Activated CD8-positive, alpha-beta memory T cell treated with anti-CD3 and anti-CD28 coated beads, Interleukin-2, amount 50 U/mL, for 48 hours (primary cell): ENCODE measurements around the gene ZNF768.
"Not testable (repeated sequence)": the region's sequence is repeated elsewhere in the genome, so short reads cannot be mapped to it uniquely, and the experiment has no call there.

ENCODE experiments used
- DNase-seq: peaks from one replicate; pipeline ENCODE4 v3.0.0-alpha.2; 2020

The ZNF768 gene

GRCh38 chr16:30503403-30504296, 22.7 kb downstream of the ZNF768 start:
- no peak for DNase-seq

- no peak for DNase-seq
Observed at GRCh38 chr16:30499284-30499683, 27.1 kb downstream of the ZNF768 start.

DNA sequence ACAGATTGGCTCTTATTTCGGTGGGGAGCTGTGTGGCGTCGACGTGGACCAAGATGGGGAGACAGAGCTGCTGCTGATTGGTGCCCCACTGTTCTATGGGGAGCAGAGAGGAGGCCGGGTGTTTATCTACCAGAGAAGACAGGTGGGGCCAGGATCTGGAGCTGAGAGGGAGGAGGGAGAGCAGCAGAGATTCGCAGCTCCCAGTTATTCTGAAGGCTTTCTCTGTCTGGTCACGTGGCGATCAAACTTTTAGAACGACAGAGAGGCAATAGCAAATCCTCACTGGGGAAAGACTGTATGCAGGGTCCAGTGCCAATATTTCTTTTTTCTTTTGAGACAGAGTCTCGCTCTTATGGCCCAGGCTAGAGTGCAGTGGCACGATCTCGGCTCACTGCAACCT, 31.7 kb downstream of the ZNF768 start:
- no peak for DNase-seq

- DNase-seq, result no peak
Observed at GRCh38 chr16:30493941-30494488, 32.4 kb downstream of the ZNF768 start.

DNA sequence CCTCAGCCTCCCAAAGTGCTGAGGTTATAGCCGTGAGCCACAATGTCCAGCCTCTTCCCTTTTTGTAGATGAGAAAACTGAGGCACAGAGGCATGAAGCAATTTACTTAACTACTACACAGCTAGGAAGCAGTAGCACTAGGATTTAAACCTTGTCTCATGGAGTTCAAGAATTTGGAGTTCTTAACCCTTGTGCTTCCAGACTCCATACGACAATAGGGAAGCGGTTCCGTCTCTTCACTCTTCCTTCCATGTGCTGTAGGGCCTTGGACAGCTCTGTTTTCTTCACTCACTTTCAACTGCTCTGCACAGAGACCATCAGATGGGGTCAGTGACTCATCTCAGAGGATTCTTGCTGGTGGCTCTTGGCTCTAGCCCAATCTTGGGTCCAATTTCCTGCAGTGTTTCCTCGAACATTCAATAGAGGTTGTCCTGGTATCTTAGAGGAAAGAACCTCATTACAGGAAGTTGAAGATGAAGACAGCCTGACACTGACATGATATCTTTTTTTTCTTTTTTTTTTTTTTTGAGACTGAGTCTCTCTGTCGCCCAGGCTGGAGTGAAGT, 34.5 kb downstream of the ZNF768 start:
- DNase-seq, result no peak

DNA sequence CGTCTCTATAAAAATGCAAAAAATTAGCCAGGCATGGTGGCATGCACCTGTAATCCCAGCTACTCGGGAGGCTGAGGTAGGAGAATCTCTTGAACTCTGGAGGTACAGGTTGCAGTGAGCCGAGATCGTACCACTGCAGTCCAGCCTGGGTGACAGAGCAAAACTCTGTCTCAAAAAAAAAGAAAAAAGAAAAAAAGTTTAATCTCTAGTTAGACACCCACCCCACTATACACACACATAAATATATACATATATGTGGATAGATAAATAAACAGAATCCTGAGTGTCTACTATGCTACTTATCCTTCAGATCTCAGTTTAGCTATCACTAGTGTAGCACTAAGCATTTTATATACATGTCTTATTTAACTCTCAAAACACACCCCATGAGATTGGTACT, 35.1 kb downstream of the ZNF768 start:
- DNase-seq, result no peak

DNA sequence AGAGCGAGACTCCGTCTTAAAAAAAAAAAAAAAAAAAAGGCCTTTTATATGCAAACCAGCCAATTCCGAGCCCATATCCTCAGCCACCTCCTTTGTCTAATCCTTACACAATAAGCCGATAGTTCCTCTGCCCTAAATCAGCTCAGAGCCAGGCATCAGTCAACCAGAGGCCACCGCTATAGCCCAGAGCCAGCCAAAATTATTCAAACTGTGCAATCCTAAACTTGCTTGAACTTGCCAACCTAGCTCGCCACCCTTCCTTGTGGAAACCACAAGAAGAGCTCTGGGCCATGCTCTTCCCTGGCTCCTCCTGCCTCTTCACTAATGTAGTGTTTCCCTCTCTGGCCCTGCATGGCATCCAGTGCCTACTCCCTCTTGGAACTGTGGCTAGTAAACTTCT, 36.2 kb downstream of the ZNF768 start:
- no peak for DNase-seq

DNA sequence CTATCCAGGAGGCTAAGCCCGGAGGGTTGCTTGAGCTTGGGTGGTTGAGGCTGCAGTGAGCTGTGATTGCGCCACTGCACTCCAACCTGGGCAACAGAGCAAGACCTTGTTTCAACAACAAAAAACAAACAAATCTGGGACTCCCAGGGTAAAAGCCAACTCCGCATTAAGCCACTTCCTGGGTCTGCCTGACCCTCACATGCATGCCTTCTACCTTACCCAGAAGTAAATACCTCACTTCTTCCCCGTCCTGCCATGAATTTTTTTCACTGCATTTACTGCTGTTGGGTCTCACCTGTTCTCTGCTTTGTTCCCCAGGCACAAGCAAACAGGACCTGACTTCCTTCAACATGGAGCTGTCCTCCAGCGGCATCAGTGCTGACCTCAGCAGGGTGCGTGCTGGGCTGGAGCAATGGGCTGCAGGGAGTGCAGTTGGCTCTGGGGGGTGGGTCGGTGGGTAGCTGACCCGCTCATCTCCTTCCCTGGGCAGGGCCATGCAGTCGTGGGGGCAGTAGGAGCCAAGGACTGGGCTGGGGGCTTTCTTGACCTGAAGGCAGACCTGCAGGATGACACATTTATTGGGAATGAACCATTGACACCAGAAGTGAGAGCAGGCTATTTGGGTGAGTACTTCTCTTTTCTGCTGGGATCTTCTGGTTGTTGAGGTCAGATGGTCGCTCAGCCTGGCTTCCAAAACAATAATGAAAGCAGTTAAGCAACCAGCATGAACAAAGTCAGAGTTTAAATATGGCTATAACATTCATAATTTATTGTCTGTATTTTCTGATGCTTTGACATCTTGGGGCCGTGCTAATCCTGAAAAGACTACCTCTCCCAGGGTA, 37.4 kb downstream of the ZNF768 start:
- no peak for DNase-seq

DNA sequence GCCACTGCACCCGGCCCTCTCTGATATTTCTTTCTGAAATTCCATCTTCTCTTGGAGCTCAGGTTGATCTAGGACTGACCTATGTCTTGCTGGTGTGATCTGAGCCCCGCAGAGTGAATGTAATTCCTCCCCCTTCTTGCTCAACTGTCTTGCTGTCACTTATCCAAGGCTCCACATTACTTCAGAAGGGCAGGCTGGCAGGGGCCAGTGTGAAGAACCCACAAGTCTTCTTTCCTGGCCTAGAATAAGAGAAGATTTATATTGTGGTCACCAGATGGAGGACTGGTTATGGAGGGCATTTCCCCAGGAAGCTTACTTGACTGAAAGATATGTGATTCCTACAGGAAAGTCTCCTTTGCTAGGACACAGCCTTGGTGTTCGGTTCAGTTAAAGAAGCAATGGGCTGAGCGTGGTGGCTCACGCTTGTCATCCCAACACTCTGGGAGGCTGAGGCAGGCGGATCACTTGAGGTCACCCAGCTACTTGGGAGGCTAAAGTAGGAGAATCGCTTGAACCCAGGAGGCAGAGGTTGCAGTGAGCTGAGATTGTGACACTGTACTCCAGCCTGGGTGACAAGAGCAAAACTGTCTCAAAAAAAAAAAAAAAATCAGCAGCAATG, 40.4 kb downstream of the ZNF768 start:
- no peak for DNase-seq

DNA sequence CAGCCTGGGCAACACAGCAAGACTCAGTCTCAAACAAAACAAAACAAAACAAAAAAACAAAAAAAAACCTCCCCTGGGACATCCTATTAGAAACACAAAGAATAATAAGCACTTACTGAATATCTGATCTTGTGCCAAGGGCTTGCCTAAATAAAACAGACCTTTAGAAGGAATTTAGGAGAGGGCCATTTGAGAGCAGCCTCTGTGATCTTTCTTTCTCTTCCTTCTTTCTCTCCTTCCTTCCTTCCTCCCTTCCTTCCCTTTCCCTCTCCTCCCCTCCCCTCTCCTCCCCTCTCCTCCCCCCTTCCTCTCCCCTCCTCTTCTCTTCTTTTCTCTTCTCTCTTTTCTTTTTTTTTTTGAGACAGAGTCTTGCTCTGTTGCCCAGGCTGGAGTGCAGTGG, 41.5 kb downstream of the ZNF768 start:
- DNase-seq, result no peak

DNA sequence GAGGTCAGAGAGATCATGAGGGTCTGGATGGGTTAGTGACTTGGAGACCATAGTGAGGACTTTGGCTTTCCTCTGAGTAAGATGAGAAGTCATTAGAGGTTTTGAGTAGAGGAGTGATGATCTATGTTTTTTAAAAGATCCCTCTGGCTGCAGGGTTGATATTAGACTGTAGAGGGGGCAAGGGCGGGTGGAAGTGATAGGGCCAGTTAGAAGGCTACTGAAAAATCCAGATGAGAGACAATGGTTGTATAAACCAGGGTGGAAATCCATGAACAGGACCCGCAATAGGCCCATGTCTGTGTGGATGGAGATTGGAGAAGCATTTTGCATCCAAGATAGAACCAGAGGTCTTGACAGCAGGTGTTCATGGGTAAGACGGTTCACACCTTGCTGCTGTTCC, 44.0 kb downstream of the ZNF768 start:
- no peak for DNase-seq

- DNase-seq, result no peak
Observed at GRCh38 chr16:30481381-30481780, 45.0 kb downstream of the ZNF768 start.

- DNase-seq, result no peak
Observed at GRCh38 chr16:30478766-30479478, 47.4 kb downstream of the ZNF768 start.

DNA sequence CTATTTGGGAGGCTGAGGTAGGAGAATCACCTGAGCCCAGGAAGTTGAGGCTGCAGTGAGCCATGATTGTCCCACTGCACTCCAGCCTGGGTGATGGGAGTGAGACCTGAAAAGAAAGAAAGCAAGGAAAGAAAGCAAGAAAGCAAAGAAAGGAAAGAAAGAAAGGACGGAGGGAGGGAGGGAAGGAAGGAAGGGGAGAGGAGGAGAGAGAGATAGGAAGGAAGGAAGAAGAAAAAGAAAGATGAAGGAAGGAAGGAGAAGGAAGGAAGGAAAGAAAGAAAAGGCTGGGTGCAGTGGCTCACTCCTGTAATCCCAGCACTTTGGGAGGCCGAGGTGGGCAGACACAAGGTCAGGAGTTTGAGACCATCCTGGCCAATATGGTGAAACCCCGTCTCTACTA, 48.6 kb downstream of the ZNF768 start:
- DNase-seq, result not testable (repeated sequence)

DNA sequence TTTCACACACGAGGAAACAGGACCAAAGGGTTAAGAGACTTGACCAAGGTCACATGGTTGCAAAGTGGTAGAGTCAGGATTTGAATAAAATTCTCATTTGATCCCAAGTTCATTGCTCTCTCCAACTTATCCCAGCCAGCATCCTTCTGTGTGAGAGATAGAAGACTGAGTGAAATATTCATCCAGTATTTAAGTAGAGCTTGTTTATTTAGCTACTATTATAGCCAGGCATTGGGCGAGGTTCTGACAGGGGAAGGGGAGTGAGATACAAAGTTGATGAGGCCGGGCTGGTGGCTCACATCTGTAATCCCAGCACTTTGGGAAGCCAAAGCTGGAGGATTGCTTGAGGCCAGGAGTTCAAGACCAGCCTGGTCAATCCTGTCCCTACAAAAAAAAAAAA, 49.4 kb downstream of the ZNF768 start:
- DNase-seq, result no peak

DNA sequence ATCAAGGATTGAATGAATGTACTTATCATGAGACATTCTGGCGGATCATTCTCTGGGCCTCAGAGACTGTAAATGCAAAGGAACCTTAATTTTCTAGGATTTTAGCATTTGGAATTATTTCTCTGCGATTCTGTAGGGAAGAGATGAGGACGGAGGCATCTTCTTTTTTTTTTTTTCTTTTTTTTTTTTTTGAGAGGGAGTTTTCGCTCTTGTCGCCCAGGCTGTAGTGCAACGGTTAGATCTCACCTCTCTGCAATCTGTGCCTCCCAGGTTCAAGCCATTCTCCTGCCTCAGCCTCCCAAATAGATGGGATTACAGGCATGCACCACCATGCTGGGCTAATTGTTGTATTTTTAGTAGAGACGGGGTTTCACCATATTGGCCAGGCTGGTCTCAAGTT, 51.7 kb downstream of the ZNF768 start:
- DNase-seq, result no peak

DNA sequence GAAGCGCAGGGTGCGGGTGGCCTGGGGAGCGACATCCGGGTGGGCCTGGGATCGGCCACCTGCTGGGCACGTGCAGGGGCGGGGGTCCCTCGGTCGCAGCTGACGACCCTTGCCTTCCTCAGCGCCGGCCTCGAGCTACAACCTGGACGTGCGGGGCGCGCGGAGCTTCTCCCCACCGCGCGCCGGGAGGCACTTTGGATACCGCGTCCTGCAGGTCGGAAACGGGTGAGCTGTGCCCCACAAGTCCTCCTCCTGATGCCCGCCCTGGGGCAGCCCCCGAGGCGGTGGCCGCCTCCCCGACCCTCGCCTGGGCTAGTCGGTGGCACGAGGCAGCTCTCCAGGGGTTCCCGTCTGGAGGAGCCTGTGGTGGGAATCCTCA, 52.3 kb downstream of the ZNF768 start:
- no peak for DNase-seq
